ENCODE measurements around the gene PDZD7. TPM values are rescaled to one million over a fixed set of nuclear protein-coding genes. Genes with fewer than 3 reads are reported as not detected.

The PDZD7 gene
- polyA plus RNA-seq, 1 of the 3 experiments (the other 2 are of a cell fraction) = 1.9 TPM

GRCh38 chr10:101008823-101009423, 22.0 kb downstream of the PDZD7 start:
- POLR2A ChIA-PET = interaction anchor here (0.6 to 0.9 kb wide), 2 partner anchors 11 to 14 kb away, joined by 3 read pairs; no protein-coding TSS in a partner anchor

GRCh38 chr10:101007915-101008822, 22.8 kb downstream of the PDZD7 start:
- Histone ChIP-seq H3K79me2 (ENCODE audit: insufficient read depth) (peaks cover 15% of the 10 kb centered on the region), H3K4me2 (no peak overlapping the region), H3K9me2 (no peaks in the 10 kb centered on the region), H3K4me3 (ENCODE audit: low read depth in 2 of 2, low read length in 1 of 2) (no peak overlapping the region), H3K27me3 (ENCODE audit: insufficient read depth) (no peaks in the 10 kb centered on the region), H3K9ac (no peak overlapping the region), H3K9me3 (no peaks in the 10 kb centered on the region), H3K36me3 (replicated peaks in 1 of 2; ENCODE audit: control insufficient read depth in 1 of 2, insufficient read depth in 2 of 2, low read length in 1 of 2) (peaks cover 28 to 39% of the 10 kb centered on the region in 2 experiments), H2AFZ (ENCODE audit: low read depth) (no peak overlapping the region), H3K27ac (ENCODE audit: low read depth in 2 of 2, low read length in 1 of 2) (peak overlapping the region in 1 of 2 experiments; percentile 22; a peak in 2 of 4 replicates), H3K4me1 (ENCODE audit: control insufficient read depth in 1 of 2, insufficient read depth in 2 of 2, low read depth in 1 of 2, low read length in 1 of 2) (peaks cover 5 to 30% of the 10 kb centered on the region in 2 experiments; a peak in 1 of 4 replicates), H4K20me1 (ENCODE audit: insufficient read depth) (peaks cover 19% of the 10 kb centered on the region; the same call in 1 of the 2 replicates), H3F3A (replicated peaks; ENCODE audit: insufficient read depth) (peaks cover 24% of the 10 kb centered on the region)
- DNase-seq = peak; percentile 45
- TF ChIP-seq POLR2AphosphoS5 (IDR thresholded peaks at IDR 0.05; ENCODE audit: low read depth, low read length) (peak; percentile 8; the same call in 1 of the 2 replicates), IRF3 (IDR thresholded peaks at IDR 0.05; ENCODE audit: low read depth, low read length) (no peak)
- WGBS (ENCODE audit: low lambda C conversion rate) = 70% methylated on average over 6 of the region's 13 CpGs
- ChIA-PET POLR2A (interaction anchor here (0.6 to 0.9 kb wide), 2 partner anchors 10 to 13 kb away, joined by 3 read pairs; no protein-coding TSS in a partner anchor), CTCF (interaction anchor here (0.6 to 24.5 kb wide), 7 partner anchors 9 to 134 kb away, joined by 3 to 443 read pairs (median 4); partner anchors contain the start of gene LZTS2)

More at GRCh38 chr10:101008823-101009423, 22.0 kb downstream of the PDZD7 start:
- H3K4me1 ChIP-seq (ENCODE audit: control insufficient read depth in 1 of 2, insufficient read depth in 2 of 2, low read depth in 1 of 2, low read length in 1 of 2) = peaks cover 5 to 33% of the 10 kb centered on the region in 2 experiments; a peak in 1 of 4 replicates
- H3K9ac ChIP-seq = no peak overlapping the region
- CTCF ChIA-PET = interaction anchor here (1.0 to 24.5 kb wide), 7 partner anchors 8 to 133 kb away, joined by 3 to 443 read pairs (median 4); partner anchors contain the start of gene LZTS2
- H3K27me3 ChIP-seq (ENCODE audit: insufficient read depth) = no peaks in the 10 kb centered on the region
- peaks cover 7% of the 10 kb centered on the region; the same call in 1 of the 2 replicates for H3K79me2 ChIP-seq (ENCODE audit: insufficient read depth)
- 0 out of 2 replicates have a peak, but pooled peaks have one; percentile 8 for TF ChIP-seq POLR2AphosphoS5 (IDR thresholded peaks at IDR 0.05; ENCODE audit: low read depth, low read length)
- TF ChIP-seq TAF1 (IDR thresholded peaks at IDR 0.05; ENCODE audit: borderline replicate concordance, low read depth, low read length) = no peak
- DNase-seq = no peak
- H4K20me1 ChIP-seq (ENCODE audit: insufficient read depth) = peaks cover 11% of the 10 kb centered on the region; the same call in 1 of the 2 replicates
- peaks cover 21 to 32% of the 10 kb centered on the region in 2 experiments for H3K36me3 ChIP-seq (replicated peaks in 1 of 2; ENCODE audit: control insufficient read depth in 1 of 2, insufficient read depth in 2 of 2, low read length in 1 of 2)
- H3K9me3 ChIP-seq = no peaks in the 10 kb centered on the region
- H3K4me2 ChIP-seq = no peak overlapping the region
- WGBS (ENCODE audit: low lambda C conversion rate) = 87% methylated on average over 3 of the region's 6 CpGs
- H3F3A ChIP-seq (replicated peaks; ENCODE audit: insufficient read depth) = peaks cover 28% of the 10 kb centered on the region
- no peaks in the 10 kb centered on the region for H3K9me2 ChIP-seq
- no peak overlapping the region; a peak in 1 of 4 replicates for H3K27ac ChIP-seq (ENCODE audit: low read depth in 2 of 2, low read length in 1 of 2)
- H3K4me3 ChIP-seq (ENCODE audit: low read depth in 2 of 2, low read length in 1 of 2) = no peak overlapping the region
- no peak overlapping the region for H2AFZ ChIP-seq (ENCODE audit: low read depth)
